Adrenal gland (tissue), 12 donors: ENCODE measurements around the gene ATF7. TPM values are rescaled to one million over a fixed set of nuclear protein-coding genes. Genes with fewer than 3 reads are reported as not detected.

Source experiments
- DNase-seq, 7 donors: peaks; one replicate each; pipeline ENCODE4 v3.0.0-alpha.2; 2019 to 2020
- H3K27ac ChIP-seq, 5 donors: fragments of 200-600 bp; sonication (generic) in 4 of 5; 1 replicate in 3 of 5; 2 replicates in 2 of 5; pipeline versions ENCODE4 v1.5.1 to v1.8.0; 2016 to 2020; ENCODE audit warnings: mild to moderate bottlenecking in 1 of 5
- H3K27me3 ChIP-seq: fragments of 200-600 bp; 2 replicates; pipeline ENCODE4 v1.8.0; 2021
- H3K36me3 ChIP-seq, 2 donors: fragments of 200-600 bp; replicated peaks in 1 of 2; 1 replicate in 1 of 2; 2 replicates in 1 of 2; pipeline versions ENCODE4 v1.5.1 to v1.8.0; 2018 to 2022
- H3K4me1 ChIP-seq, 2 donors: fragments of 200-600 bp; replicated peaks in 1 of 2; 1 replicate in 1 of 2; 2 replicates in 1 of 2; pipeline versions ENCODE4 v1.5.1 to v1.8.0; 2018 to 2021
- H3K4me3 ChIP-seq, 4 donors: fragments of 200-600 bp; sonication (generic) in 3 of 4; one replicate each; pipeline ENCODE4 v1.5.1; 2016 to 2018
- H3K9me3 ChIP-seq, 3 donors: fragments of 200-600 bp; sonication (generic) in 1 of 3; replicated peaks in 1 of 3; 1 replicate in 2 of 3; 2 replicates in 1 of 3; pipeline versions ENCODE4 v1.5.1 to v1.8.0; 2016 to 2021
- POLR2A ChIP-seq, 2 donors: fragments of 450-650 bp; IDR thresholded peaks; one replicate each; pipeline ENCODE4 v1.6.1; 2017; ENCODE audit warnings: antibody characterized with exemption in 2 of 2, mild to moderate bottlenecking in 2 of 2, moderate library complexity in 1 of 2
- WGBS, 4 donors: extraction: QIAGEN DNeasy Blood & Tissue Kit in 2 of 4; methylation state at CpG; one replicate each; pipeline versions ENCODE4 v1.1.5 to v1.1.7; 2013 to 2017; 5-methylcytosine and 5-hydroxymethylcytosine counted together
- intact Hi-C, 2 donors: fragments of 100-400 bp; cut with DNase I; formaldehyde crosslinking; loops; one replicate each; pipeline versions ENCODE4 v1.14.1 to v1.15.0; 2022 to 2023
- polyA plus RNA-seq, 3 donors: library from polyadenylated mRNA; stranded (reverse); fragments of 200-250 nt in 2 of 3; fragments of 350-450 nt in 1 of 3; fragmentation: Illumina TruSeq in 1 of 3; extraction: RNeasy Lipid Tissue Mini Kit (QIAGEN cat#74804) in 1 of 3; gene quantifications; one replicate each; pipeline ENCODE4 v1.2.3, GENCODE V29; 2013 to 2014
- small RNA-seq, 2 donors: library from RNA; depleted of rRNA; stranded (forward); fragments of <200 nt; gene quantifications; one replicate each; pipeline ENCODE3, GENCODE V24; 2016
- total RNA-seq, 9 donors: library from RNA; depleted of rRNA in 4 of 9; stranded (reverse); fragments of >200 nt in 4 of 9; fragments of 120-200 nt in 1 of 9; fragmentation: NEBNext Ultra II Directional in 1 of 9; extraction: Animal tissue kit (Norgen Biotek cat#: 25700) in 1 of 9; gene quantifications; one replicate each; pipeline versions ENCODE4 v1.1.0 to v1.2.4, GENCODE V29; 2013 to 2023
- TF ChIP-seq, protein P1 (sequence below), 6 experiments: fragments of 450-650 bp in 4 of 6; fragments of 200-600 bp in 2 of 6; sonication (generic) in 1 of 6; IDR thresholded peaks; 1 replicate in 5 of 6; 2 replicates in 1 of 6; pipeline versions ENCODE4 v1.5.1 to v1.8.0; 2016 to 2021; ENCODE audit warnings: antibody characterized with exemption in 6 of 6, mild to moderate bottlenecking in 2 of 6, moderate library complexity in 1 of 6
- donor health status: healthy with polysubstance abuse.
- donor health status: Bipolar disorder and iron deficiency.
- donor health status: DM: yes; HTN: yes; CAD: no.
- donor health status: DM: no; HTN: no; CAD: no.
- donor health status: DM: no; HTN: no; CAD: no.
- donor health status: DM: yes; HTN: yes; CAD: no.

The ATF7 gene
- total and polyA plus RNA-seq, 12 donors = 12.1 to 41.7 (median 27.5) TPM

DNA sequence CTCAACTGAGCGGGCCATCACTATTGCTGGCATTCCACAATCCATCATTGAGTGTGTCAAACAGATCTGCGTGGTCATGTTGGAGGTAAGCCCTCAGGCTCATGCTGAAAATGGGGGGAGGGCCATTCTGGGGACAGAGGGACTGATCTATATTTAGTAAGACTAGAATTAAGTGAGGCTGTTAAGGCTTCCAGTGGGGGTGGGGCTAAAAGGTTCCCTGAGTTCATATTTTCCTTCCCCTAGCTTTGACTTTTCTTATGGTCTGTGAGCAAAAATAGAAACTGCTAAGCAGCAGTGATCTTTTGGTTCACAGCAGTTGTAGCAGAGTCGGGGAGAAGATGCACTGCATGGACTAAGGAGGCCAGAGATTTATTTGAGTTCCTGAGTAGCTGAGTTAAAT is 165.1 kb downstream of the ATF7 start:
- H3K4me1 ChIP-seq = peaks cover 23 to 46% of the 10 kb centered on the region in 2 donors
- no peaks in the 10 kb centered on the region for H3K27me3 ChIP-seq
- DNase-seq = peak in 3 of 7 donors; percentile 31 to 38 (median 31)
- no peak for TF ChIP-seq POLR2A (IDR thresholded peaks at IDR 0.05)
- TF ChIP-seq, protein P1, sequence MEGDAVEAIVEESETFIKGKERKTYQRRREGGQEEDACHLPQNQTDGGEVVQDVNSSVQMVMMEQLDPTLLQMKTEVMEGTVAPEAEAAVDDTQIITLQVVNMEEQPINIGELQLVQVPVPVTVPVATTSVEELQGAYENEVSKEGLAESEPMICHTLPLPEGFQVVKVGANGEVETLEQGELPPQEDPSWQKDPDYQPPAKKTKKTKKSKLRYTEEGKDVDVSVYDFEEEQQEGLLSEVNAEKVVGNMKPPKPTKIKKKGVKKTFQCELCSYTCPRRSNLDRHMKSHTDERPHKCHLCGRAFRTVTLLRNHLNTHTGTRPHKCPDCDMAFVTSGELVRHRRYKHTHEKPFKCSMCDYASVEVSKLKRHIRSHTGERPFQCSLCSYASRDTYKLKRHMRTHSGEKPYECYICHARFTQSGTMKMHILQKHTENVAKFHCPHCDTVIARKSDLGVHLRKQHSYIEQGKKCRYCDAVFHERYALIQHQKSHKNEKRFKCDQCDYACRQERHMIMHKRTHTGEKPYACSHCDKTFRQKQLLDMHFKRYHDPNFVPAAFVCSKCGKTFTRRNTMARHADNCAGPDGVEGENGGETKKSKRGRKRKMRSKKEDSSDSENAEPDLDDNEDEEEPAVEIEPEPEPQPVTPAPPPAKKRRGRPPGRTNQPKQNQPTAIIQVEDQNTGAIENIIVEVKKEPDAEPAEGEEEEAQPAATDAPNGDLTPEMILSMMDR (IDR thresholded peaks at IDR 0.05) = no peak
- intact Hi-C loops = no loop called here
- peak overlapping the region in 3 of 5 donors; percentile 2 to 27 (median 16) for H3K27ac ChIP-seq
- H3K4me3 ChIP-seq = no peak overlapping the region
- H3K9me3 ChIP-seq = no peaks in the 10 kb centered on the region
- H3K36me3 ChIP-seq = peaks cover 0 to 100% of the 10 kb centered on the region in 2 donors
- 44 to 52% (median 50%) methylated on average over 3 of the region's 3 CpGs for WGBS, 4 donors

DNA sequence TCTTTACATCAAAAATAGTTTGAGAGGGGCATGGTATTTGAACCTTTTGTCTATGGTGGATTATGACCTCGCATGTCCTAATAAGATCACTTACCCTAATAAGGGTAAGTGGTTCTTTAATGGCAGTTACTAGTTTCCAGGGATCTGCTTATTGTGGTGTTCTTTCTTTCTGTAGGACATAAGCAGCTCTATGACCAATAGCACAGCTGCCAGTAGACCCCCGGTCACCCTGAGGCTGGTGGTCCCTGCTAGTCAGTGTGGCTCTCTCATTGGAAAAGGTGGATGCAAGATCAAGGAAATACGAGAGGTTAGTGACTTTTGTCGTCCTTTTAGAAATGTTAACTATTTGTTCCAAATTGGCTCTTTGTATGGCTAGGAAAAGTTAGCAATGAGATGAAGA is 167.1 kb downstream of the ATF7 start:
- H3K4me3 ChIP-seq = no peak overlapping the region
- H3K27ac ChIP-seq = no peak overlapping the region
- H3K36me3 ChIP-seq = peaks cover 0 to 100% of the 10 kb centered on the region in 2 donors
- WGBS, 4 donors = 64 to 66% (median 65%) methylated on average over 4 of the region's 4 CpGs
- TF ChIP-seq POLR2A (IDR thresholded peaks at IDR 0.05) = no peak
- TF ChIP-seq, protein P1 (IDR thresholded peaks at IDR 0.05) = no peak
- H3K4me1 ChIP-seq = peaks cover 19 to 50% of the 10 kb centered on the region in 2 donors
- no peaks in the 10 kb centered on the region for H3K9me3 ChIP-seq
- no peaks in the 10 kb centered on the region for H3K27me3 ChIP-seq
- intact Hi-C loops = no loop called here
- DNase-seq = no peak

Small RNA genes lying within 50 kb of the gene (small RNA-seq; reads per million reads assigned to genes)
- 0 reads per million in 2 donors for gene AC023509.3

Other genes with a start within 250 kb of the ATF7 start
- 10 to 100 TPM; 34.9 to 90.0 (median 56.3) TPM for gene SP1, start 246.2 kb downstream of the ATF7 start, total RNA-seq
- 10 to 100 TPM; 16.3 to 48.8 (median 18.3) TPM for gene SP1, start 246.2 kb downstream of the ATF7 start, polyA plus RNA-seq
- 100 to 1,000 TPM in 2 of 9 donors, 10 to 100 TPM in 7; 26.7 to 106 (median 79.8) TPM for gene AMHR2, start 202.5 kb downstream of the ATF7 start, total RNA-seq
- 10 to 100 TPM; 19.8 to 41.2 (median 26.6) TPM for gene AMHR2, start 202.5 kb downstream of the ATF7 start, polyA plus RNA-seq
- gene PRR13, start 184.6 kb downstream of the ATF7 start, total RNA-seq = 100 to 1,000 TPM in 7 of 9 donors, 10 to 100 TPM in 2; 68.2 to 233 (median 128) TPM
- 100 to 1,000 TPM; 127 to 407 (median 130) TPM for gene PRR13, start 184.6 kb downstream of the ATF7 start, polyA plus RNA-seq
- gene PCBP2, start 174.3 kb downstream of the ATF7 start, total RNA-seq = 1,000 to 10,000 TPM in 2 of 9 donors, 100 to 1,000 TPM in 7; 255 to 1,158 (median 547) TPM
- 100 to 1,000 TPM; 521 to 757 (median 545) TPM for gene PCBP2, start 174.3 kb downstream of the ATF7 start, polyA plus RNA-seq
- 10 to 100 TPM in 7 of 9 donors, 1 to 10 TPM in 2; 7.5 to 25.4 (median 14.3) TPM for gene MAP3K12, start 126.9 kb downstream of the ATF7 start, total RNA-seq
- 10 to 100 TPM in 2 of 3 donors, 1 to 10 TPM in 1; 6.9 to 85.1 (median 69.8) TPM for gene MAP3K12, start 126.9 kb downstream of the ATF7 start, polyA plus RNA-seq
- gene TARBP2, start 125.1 kb downstream of the ATF7 start, total RNA-seq = 10 to 100 TPM; 22.6 to 55.2 (median 31.4) TPM
- gene TARBP2, start 125.1 kb downstream of the ATF7 start, polyA plus RNA-seq = 10 to 100 TPM; 14.9 to 72.9 (median 51.7) TPM
- under 1 TPM in 1 of 9 donors, not detected in 8; 0.78 TPM for gene NPFF, start 118.9 kb downstream of the ATF7 start, total RNA-seq
- gene NPFF, start 118.9 kb downstream of the ATF7 start, polyA plus RNA-seq = under 1 TPM in 1 of 3 donors, not detected in 2; 0.27 TPM
- 100 to 1,000 TPM; 351 to 546 (median 459) TPM for gene ATP5MC2, start 49.7 kb upstream of the ATF7 start, total RNA-seq
- 100 to 1,000 TPM; 328 to 658 (median 587) TPM for gene ATP5MC2, start 49.7 kb upstream of the ATF7 start, polyA plus RNA-seq
- gene CALCOCO1, start 101.1 kb upstream of the ATF7 start, total RNA-seq = 100 to 1,000 TPM in 6 of 9 donors, 10 to 100 TPM in 3; 62.2 to 187 (median 136) TPM
- gene CALCOCO1, start 101.1 kb upstream of the ATF7 start, polyA plus RNA-seq = 100 to 1,000 TPM in 1 of 3 donors, 10 to 100 TPM in 2; 48.0 to 128 (median 85.4) TPM
- gene CISTR, start 125.6 kb upstream of the ATF7 start, total RNA-seq = not detected
- not detected for gene CISTR, start 125.6 kb upstream of the ATF7 start, polyA plus RNA-seq